NCI-H2196 (cell line): Measurements from ENCODE around the gene PCDHA12.
"Not testable (repeated sequence)": the region's sequence is repeated elsewhere in the genome, so short reads cannot be mapped to it uniquely, and the experiment has no call there.

Experiments
- DNase-seq: peaks from one replicate; lab custom pipeline; 2025; ENCODE audit not compliant: unreplicated experiment; lab: John Stamatoyannopoulos, UW

PCDHA12 gene, protein sequence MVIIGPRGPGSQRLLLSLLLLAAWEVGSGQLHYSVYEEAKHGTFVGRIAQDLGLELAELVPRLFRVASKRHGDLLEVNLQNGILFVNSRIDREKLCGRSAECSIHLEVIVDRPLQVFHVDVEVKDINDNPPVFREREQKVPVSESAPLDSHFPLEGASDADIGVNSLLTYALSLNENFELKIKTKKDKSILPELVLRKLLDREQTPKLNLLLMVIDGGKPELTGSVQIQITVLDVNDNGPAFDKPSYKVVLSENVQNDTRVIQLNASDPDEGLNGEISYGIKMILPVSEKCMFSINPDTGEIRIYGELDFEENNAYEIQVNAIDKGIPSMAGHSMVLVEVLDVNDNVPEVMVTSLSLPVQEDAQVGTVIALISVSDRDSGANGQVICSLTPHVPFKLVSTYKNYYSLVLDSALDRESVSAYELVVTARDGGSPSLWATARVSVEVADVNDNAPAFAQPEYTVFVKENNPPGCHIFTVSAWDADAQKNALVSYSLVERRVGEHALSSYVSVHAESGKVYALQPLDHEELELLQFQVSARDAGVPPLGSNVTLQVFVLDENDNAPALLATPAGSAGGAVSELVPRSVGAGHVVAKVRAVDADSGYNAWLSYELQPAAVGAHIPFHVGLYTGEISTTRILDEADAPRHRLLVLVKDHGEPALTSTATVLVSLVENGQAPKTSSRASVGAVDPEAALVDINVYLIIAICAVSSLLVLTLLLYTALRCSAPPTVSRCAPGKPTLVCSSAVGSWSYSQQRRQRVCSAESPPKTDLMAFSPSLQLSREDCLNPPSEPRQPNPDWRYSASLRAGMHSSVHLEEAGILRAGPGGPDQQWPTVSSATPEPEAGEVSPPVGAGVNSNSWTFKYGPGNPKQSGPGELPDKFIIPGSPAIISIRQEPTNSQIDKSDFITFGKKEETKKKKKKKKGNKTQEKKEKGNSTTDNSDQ

GRCh38 chr5:140875085-140876065, at the start of gene PCDHA12:
Gene PCDHA12 (plus strand): TSS chr5:140875308. CDS start chr5:140875473, 165 bp downstream.
- DNase-seq = peak; percentile 78

DNA sequence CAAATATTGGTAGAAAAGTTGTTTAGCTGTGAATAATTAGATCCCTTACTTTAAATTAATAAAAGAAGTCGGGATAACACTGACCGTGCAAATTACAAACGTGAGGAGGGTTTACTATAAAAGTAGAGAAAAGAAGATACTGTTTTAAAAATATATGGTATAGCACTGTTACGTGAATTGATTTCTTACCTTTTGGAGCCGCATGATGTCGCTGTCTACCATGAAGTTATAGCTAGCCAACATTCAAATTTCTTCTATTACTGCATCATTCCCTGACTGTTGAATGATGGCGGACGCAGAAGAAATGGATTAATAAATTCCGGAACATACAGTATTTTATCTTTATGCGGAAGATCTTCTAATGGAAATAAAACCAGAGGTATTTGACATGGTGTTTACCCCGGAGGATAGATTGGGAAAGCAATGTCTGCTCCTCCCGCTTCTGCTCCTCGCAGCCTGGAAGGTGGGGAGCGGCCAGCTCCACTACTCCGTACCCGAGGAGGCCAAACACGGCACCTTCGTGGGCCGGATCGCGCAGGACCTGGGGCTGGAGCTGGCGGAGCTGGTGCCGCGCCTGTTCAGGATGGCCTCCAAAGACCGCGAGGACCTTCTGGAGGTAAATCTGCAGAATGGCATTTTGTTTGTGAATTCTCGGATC, 47.3 kb upstream of the PCDHA12 start, which contains the start of gene PCDHA6:
Gene PCDHA6 (plus strand): TSS at position 257 of the 658 bp plus-strand sequence. CDS start 132 bp downstream, at position 389.
- DNase-seq = no peak

GRCh38 chr5:140828362-140828737, 46.8 kb upstream of the PCDHA12 start:
- DNase-seq = no peak

DNA sequence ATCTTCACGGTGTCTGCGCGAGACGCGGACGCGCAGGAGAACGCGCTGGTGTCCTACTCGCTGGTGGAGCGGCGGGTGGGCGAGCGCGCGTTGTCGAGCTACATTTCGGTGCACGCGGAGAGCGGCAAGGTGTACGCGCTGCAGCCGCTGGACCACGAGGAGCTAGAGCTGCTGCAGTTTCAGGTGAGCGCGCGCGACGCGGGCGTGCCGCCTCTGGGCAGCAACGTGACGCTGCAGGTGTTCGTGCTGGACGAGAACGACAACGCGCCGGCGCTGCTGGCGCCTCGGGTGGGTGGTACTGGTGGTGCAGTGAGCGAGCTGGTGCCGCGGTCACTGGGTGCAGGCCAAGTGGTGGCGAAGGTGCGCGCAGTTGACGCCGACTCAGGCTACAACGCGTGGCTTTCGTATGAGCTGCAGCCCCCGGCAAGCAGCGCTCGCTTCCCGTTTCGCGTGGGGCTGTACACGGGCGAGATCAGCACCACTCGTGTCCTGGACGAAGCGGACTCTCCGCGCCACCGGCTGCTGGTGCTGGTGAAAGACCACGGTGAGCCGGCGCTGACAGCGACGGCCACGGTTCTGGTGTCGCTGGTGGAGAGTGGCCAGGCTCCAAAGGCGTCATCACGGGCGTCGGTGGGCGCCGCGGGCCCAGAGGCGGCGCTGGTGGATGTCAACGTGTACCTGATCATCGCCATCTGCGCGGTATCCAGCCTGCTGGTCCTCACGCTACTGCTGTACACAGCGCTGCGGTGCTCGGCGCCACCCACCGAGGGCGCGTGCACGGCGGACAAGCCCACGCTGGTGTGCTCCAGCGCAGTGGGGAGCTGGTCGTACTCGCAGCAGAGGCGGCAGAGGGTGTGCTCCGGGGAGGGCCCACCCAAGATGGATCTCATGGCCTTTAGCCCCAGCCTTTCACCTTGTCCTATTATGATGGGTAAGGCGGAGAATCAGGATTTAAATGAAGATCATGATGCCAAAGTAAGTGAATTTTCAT, 45.3 kb upstream of the PCDHA12 start:
- not testable (repeated sequence) for DNase-seq

GRCh38 chr5:140833993-140834392, 41.1 kb upstream of the PCDHA12 start, which contains the start of gene PCDHA7:
Gene PCDHA7 (plus strand): TSS chr5:140834269. CDS start chr5:140834384, 115 bp downstream.
- DNase-seq = no peak

DNA sequence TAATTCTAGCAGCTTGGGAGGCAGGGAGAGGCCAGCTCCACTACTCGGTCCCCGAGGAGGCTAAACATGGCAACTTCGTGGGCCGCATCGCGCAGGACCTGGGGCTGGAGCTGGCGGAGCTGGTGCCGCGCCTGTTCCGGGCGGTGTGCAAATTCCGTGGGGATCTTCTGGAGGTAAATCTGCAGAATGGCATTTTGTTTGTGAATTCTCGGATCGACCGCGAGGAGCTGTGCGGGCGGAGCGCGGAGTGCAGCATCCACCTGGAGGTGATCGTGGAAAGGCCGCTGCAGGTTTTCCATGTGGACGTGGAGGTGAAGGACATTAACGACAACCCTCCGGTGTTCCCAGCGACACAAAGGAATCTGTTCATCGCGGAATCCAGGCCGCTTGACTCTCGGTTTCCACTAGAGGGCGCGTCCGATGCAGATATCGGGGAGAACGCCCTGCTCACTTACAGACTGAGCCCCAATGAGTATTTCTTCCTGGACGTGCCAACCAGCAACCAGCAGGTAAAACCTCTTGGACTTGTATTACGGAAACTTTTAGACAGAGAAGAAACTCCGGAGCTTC, 40.6 kb upstream of the PCDHA12 start:
- DNase-seq = not testable (repeated sequence)

GRCh38 chr5:140835622-140836510, 39.2 kb upstream of the PCDHA12 start:
- no peak for DNase-seq

- peak; percentile 35 for DNase-seq
These were observed 33.8 kb upstream of the PCDHA12 start, which contains the start of gene PCDHA8 for GRCh38 chr5:140840978-140841962. Gene PCDHA8 (plus strand): TSS chr5:140841187. CDS start chr5:140841322, 135 bp downstream.

DNA sequence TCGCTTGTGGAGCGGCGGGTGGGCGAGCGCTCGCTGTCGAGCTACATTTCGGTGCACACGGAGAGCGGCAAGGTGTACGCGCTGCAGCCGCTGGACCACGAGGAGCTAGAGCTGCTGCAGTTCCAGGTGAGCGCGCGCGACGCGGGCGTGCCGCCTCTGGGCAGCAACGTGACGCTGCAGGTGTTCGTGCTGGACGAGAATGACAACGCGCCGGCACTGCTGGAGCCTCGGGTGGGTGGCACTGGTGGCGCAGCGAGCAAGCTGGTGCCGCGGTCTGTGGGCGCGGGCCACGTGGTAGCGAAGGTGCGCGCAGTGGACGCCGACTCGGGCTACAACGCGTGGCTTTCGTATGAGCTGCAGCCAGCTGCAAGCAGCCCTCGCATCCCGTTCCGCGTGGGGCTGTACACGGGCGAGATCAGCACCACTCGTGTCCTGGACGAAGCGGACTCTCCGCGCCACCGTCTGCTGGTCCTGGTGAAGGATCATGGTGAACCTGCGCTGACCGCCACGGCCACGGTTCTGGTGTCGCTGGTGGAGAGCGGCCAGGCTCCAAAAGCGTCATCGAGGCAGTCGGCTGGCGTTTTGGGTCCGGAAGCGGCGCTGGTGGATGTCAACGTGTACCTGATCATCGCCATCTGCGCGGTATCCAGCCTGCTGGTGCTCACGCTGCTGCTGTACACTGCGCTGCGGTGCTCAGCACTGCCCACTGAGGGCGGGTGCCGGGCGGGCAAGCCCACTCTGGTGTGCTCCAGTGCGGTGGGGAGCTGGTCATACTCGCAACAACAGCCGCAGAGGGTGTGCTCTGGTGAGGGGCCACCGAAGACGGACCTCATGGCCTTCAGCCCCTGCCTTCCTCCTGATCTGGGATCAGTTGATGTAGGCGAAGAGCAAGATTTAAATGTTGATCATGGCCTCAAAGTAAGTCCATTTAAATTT, 32.0 kb upstream of the PCDHA12 start:
- DNase-seq = no peak

- DNase-seq = not testable (repeated sequence)
These were observed 26.7 kb upstream of the PCDHA12 start, which contains the start of gene PCDHA9 for GRCh38 chr5:140848139-140849102. Gene PCDHA9 (plus strand): TSS chr5:140848382. CDS start chr5:140848496, 114 bp downstream.

GRCh38 chr5:140849831-140850634, 25.1 kb upstream of the PCDHA12 start:
- not testable (repeated sequence) for DNase-seq

DNA sequence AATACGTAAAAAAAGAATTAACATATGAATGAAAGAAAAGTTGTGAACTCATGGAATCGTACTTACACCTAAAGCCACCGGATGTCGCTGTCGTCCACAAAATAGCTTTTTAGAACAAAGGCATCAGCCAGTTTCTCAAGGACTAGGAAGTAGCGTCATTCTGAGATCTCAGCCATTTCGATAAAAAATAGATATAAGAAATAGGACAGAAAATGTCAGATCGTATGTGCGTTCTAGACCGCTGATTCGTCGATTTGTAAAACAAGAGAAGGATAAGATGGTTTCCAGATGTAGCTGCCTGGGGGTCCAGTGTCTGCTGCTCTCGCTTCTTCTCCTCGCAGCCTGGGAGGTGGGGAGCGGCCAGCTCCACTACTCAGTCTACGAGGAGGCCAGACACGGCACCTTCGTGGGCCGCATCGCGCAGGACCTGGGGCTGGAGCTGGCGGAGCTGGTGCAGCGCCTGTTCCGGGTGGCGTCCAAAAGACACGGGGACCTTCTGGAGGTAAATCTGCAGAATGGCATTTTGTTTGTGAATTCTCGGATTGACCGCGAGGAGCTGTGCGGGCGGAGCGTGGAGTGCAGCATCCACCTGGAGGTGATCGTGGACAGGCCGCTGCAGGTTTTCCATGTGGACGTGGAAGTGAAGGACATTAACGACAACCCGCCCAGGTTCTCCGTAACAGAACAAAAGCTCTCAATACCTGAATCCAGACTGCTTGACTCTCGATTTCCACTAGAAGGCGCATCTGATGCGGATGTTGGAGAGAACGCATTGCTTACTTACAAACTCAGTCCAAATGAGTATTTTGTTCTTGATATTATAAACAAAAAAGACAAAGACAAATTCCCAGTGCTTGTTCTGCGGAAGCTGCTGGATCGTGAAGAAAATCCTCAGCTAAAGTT, 19.1 kb upstream of the PCDHA12 start, which contains the start of gene PCDHA10:
Gene PCDHA10 (plus strand): TSS at position 126 of the 903 bp plus-strand sequence. CDS start 152 bp downstream, at position 278.
- no peak for DNase-seq
